Peyer's patch (tissue), 4 donors: ENCODE results near the gene PCDHB6. TPM values are rescaled to one million over a fixed set of nuclear protein-coding genes. Genes with fewer than 3 reads are reported as not detected.
"Not testable (repeated sequence)": the region's sequence is repeated elsewhere in the genome, so short reads cannot be mapped to it uniquely, and the experiment has no call there.

ENCODE experiments used
- DNase-seq, 3 donors: peaks; one replicate each; pipeline ENCODE4 v3.0.0-alpha.2; 2017 to 2019
- H3K27ac ChIP-seq, 4 donors: fragments of 200-600 bp; sonication (generic); one replicate each; pipeline ENCODE4 v1.5.1; 2016 to 2019
- H3K27me3 ChIP-seq, 2 donors: fragments of 200-600 bp; sonication (generic); one replicate each; pipeline ENCODE4 v1.5.1; 2019
- H3K36me3 ChIP-seq, 3 donors: fragments of 200-600 bp; sonication (generic); one replicate each; pipeline ENCODE4 v1.5.1; 2016 to 2019
- H3K4me1 ChIP-seq, 4 donors: fragments of 200-600 bp; sonication (generic); one replicate each; pipeline ENCODE4 v1.5.1; 2016 to 2019
- H3K4me3 ChIP-seq, 4 donors: fragments of 200-600 bp; sonication (generic); 1 replicate in 3 of 4; 2 replicates in 1 of 4; pipeline ENCODE4 v1.5.1; 2016 to 2019; ENCODE audit warnings: mild to moderate bottlenecking in 1 of 4
- H3K9me3 ChIP-seq, 4 donors: fragments of 200-600 bp; sonication (generic); one replicate each; pipeline ENCODE4 v1.5.1; 2016 to 2019; ENCODE audit warnings: mild to moderate bottlenecking in 1 of 4
- CTCF ChIP-seq, 6 experiments: fragments of 450-650 bp in 4 of 6; fragments of 200-600 bp in 2 of 6; sonication (generic) in 1 of 6; IDR thresholded peaks; one replicate each; pipeline ENCODE4 v1.5.1; 2017 to 2019; ENCODE audit warnings: antibody characterized with exemption in 6 of 6, mild to moderate bottlenecking in 3 of 6, moderate library complexity in 1 of 6
- POLR2A ChIP-seq, 2 donors: fragments of 450-650 bp; IDR thresholded peaks; one replicate each; pipeline ENCODE4 v1.5.1; 2017; ENCODE audit warnings: antibody characterized with exemption in 2 of 2, mild to moderate bottlenecking in 2 of 2, moderate library complexity in 2 of 2
- total RNA-seq, 4 donors: library from RNA; depleted of rRNA; stranded (reverse); fragments of >200 nt; gene quantifications; one replicate each; pipeline ENCODE4 v1.1.0, GENCODE V29; 2016

PCDHB6 gene
- total RNA-seq = under 1 TPM in 1 of 4 donors, not detected in 3; 0.54 TPM

GRCh38 chr5:141149812-141150211 is at the start of gene PCDHB6:
PCDHB6 (plus strand) TSS chr5:141150057; CDS start chr5:141150258, 201 bp downstream.
- no peak for DNase-seq
- Histone ChIP-seq H3K4me3 (no peak within 1 kb of the TSS), H3K27ac (no peak within 1 kb of the TSS), H3K27me3 (no peaks in the 10 kb centered on the region), H3K4me1 (no peaks in the 10 kb centered on the region), H3K9me3 (peaks cover 0 to 29% (median 3%) of the 10 kb centered on the region in 4 donors), H3K36me3 (no peaks in the 10 kb centered on the region)
- TF ChIP-seq CTCF (IDR thresholded peaks at IDR 0.05) (no peak), POLR2A (IDR thresholded peaks at IDR 0.05) (no peak)

- peaks cover 0 to 4% (median 0%) of the 10 kb centered on the region in 4 donors for H3K9me3 ChIP-seq
- no peaks in the 10 kb centered on the region for H3K4me1 ChIP-seq
- DNase-seq = no peak
- no peaks in the 10 kb centered on the region for H3K27me3 ChIP-seq
- no peaks in the 10 kb centered on the region for H3K36me3 ChIP-seq
- H3K27ac ChIP-seq = peak within 1 kb of the TSS in 1 of 4 donors; percentile 19
- H3K4me3 ChIP-seq = peak within 1 kb of the TSS in 1 of 4 donors; percentile 28
- TF ChIP-seq POLR2A (IDR thresholded peaks at IDR 0.05) (no peak), CTCF (IDR thresholded peaks at IDR 0.05) (peak in 2 of 6 experiments; percentile 16 to 21)
These were observed 49.5 kb upstream of the PCDHB6 start, which contains the start of gene PCDHB3 for GRCh38 chr5:141100243-141100805. PCDHB3 (plus strand) TSS chr5:141100473; CDS start chr5:141100650, 177 bp downstream.

GRCh38 chr5:141101059-141101458 is 48.8 kb upstream of the PCDHB6 start:
- Histone ChIP-seq H3K27ac (no peak overlapping the region), H3K9me3 (peaks cover 0 to 4% (median 0%) of the 10 kb centered on the region in 4 donors), H3K36me3 (no peaks in the 10 kb centered on the region), H3K27me3 (no peaks in the 10 kb centered on the region), H3K4me1 (no peaks in the 10 kb centered on the region), H3K4me3 (peak overlapping the region in 1 of 4 donors; percentile 28)
- no peak for DNase-seq
- TF ChIP-seq POLR2A (IDR thresholded peaks at IDR 0.05) = no peak
- no peak for TF ChIP-seq CTCF (IDR thresholded peaks at IDR 0.05)

- not testable (repeated sequence) for H3K9me3 ChIP-seq, H3K36me3 ChIP-seq, DNase-seq, H3K4me3 ChIP-seq, H3K27me3 ChIP-seq, H3K27ac ChIP-seq, H3K4me1 ChIP-seq
These were observed 47.8 kb upstream of the PCDHB6 start for GRCh38 chr5:141102070-141102469.

- H3K27ac ChIP-seq, H3K27me3 ChIP-seq, H3K36me3 ChIP-seq, H3K4me3 ChIP-seq, H3K9me3 ChIP-seq, DNase-seq, H3K4me1 ChIP-seq: not testable (repeated sequence)
These were observed 47.4 kb upstream of the PCDHB6 start for GRCh38 chr5:141102471-141102870.

GRCh38 chr5:141105350-141105749 is 44.5 kb upstream of the PCDHB6 start:
- no peak for DNase-seq
- no peaks in the 10 kb centered on the region for H3K27me3 ChIP-seq
- no peak for TF ChIP-seq CTCF (IDR thresholded peaks at IDR 0.05)
- TF ChIP-seq POLR2A (IDR thresholded peaks at IDR 0.05) = no peak
- H3K36me3 ChIP-seq = no peaks in the 10 kb centered on the region
- H3K4me1 ChIP-seq = no peaks in the 10 kb centered on the region
- H3K9me3 ChIP-seq = peaks cover 0 to 7% (median 0%) of the 10 kb centered on the region in 4 donors
- no peak overlapping the region for H3K27ac ChIP-seq
- no peak overlapping the region for H3K4me3 ChIP-seq

- peaks cover 0 to 11% (median 0%) of the 10 kb centered on the region in 4 donors for H3K9me3 ChIP-seq
- no peaks in the 10 kb centered on the region for H3K4me1 ChIP-seq
- TF ChIP-seq CTCF (IDR thresholded peaks at IDR 0.05) = no peak
These were observed 30.6 kb upstream of the PCDHB6 start for GRCh38 chr5:141119250-141119649.

More at GRCh38 chr5:141119250-141119649, 30.6 kb upstream of the PCDHB6 start:
- DNase-seq = no peak
- H3K36me3 ChIP-seq = no peaks in the 10 kb centered on the region
- no peak overlapping the region for H3K4me3 ChIP-seq
- H3K27ac ChIP-seq = no peak overlapping the region
- no peaks in the 10 kb centered on the region for H3K27me3 ChIP-seq
